GM23338 (cell line): ENCODE data around the gene TMTC2. TPM values are rescaled to one million over a fixed set of nuclear protein-coding genes. Genes with fewer than 3 reads are reported as not detected.

ENCODE experiments used
- ATAC-seq: fragments of 200-7000 bp; cut with Tn5 transposase; 3 replicates; pipeline ENCODE4 v1.9.1; 2020
- DNase-seq: peaks from one replicate; pipeline ENCODE4 v3.0.0-alpha.2; 2015; ENCODE audit warnings: low spot score
- H2AFZ ChIP-seq: fragments of 200-600 bp; sonication (generic); 2 replicates; pipeline ENCODE4 v1.8.0; 2016; ENCODE audit warnings: antibody characterized with exemption, mild to moderate bottlenecking, moderate library complexity
- H3F3A ChIP-seq: fragments of 200-600 bp; sonication (generic); replicated peaks from 2 replicates; pipeline ENCODE4 v1.8.0; 2017; ENCODE audit warnings: antibody characterized with exemption, mixed run types, low read depth
- H3K27ac ChIP-seq: fragments of 200-600 bp; sonication (generic); 2 replicates; pipeline ENCODE4 v1.6.1; 2016; ENCODE audit warnings: low read depth
- H3K27me3 ChIP-seq: fragments of 200-600 bp; sonication (generic); 2 replicates; pipeline ENCODE4 v1.8.0; 2016; ENCODE audit warnings: mild to moderate bottlenecking, mixed run types, moderate library complexity; ENCODE audit not compliant: insufficient read depth
- H3K36me3 ChIP-seq: fragments of 200-600 bp; sonication (generic); 2 replicates; pipeline ENCODE4 v1.8.0; 2016; ENCODE audit warnings: mild to moderate bottlenecking; ENCODE audit not compliant: insufficient read depth
- H3K4me1 ChIP-seq: fragments of 200-600 bp; sonication (generic); 2 replicates; pipeline ENCODE4 v1.8.0; 2016; ENCODE audit warnings: mild to moderate bottlenecking, moderate library complexity; ENCODE audit not compliant: insufficient read depth
- H3K4me2 ChIP-seq: fragments of 200-600 bp; sonication (generic); 2 replicates; pipeline ENCODE4 v1.7.1; 2017; ENCODE audit warnings: mixed run types
- H3K4me3 ChIP-seq: fragments of 200-600 bp; sonication (generic); 2 replicates; pipeline ENCODE4 v1.6.1; 2016; ENCODE audit warnings: mixed run types
- H3K79me2 ChIP-seq: fragments of 200-600 bp; sonication (generic); replicated peaks from 2 replicates; pipeline ENCODE4 v1.8.0; 2017; ENCODE audit warnings: mild to moderate bottlenecking; ENCODE audit not compliant: insufficient read depth
- H3K9me2 ChIP-seq: fragments of 200-600 bp; sonication (generic); 2 replicates; pipeline ENCODE4 v1.8.0; 2017; ENCODE audit not compliant: insufficient read depth
- H4K20me1 ChIP-seq: fragments of 200-600 bp; sonication (generic); replicated peaks from 2 replicates; pipeline ENCODE4 v1.8.0; 2017; ENCODE audit warnings: mild to moderate bottlenecking; ENCODE audit not compliant: insufficient read depth
- H3K27ac Mint-ChIP-seq: 2 replicates; pipeline ENCODE4 v1.8.0; 2020; ENCODE audit warnings: inconsistent platforms, mild to moderate bottlenecking, moderate library complexity, mixed read lengths
- H3K27me3 Mint-ChIP-seq: 3 replicates; pipeline ENCODE4 v1.8.0; 2022; ENCODE audit warnings: low read depth, mild to moderate bottlenecking, moderate library complexity, mixed read lengths, inconsistent platforms; ENCODE audit not compliant: insufficient read depth, poor library complexity
- H3K36me3 Mint-ChIP-seq: 3 replicates; pipeline ENCODE4 v1.8.0; 2021; ENCODE audit warnings: low read depth, mild to moderate bottlenecking, inconsistent platforms, moderate library complexity, mixed read lengths
- H3K4me1 Mint-ChIP-seq: 3 replicates; pipeline ENCODE4 v1.8.0; 2020; ENCODE audit warnings: mild to moderate bottlenecking, inconsistent platforms, mixed read lengths
- H3K4me3 Mint-ChIP-seq: 3 replicates; pipeline ENCODE4 v1.8.0; 2021; ENCODE audit warnings: moderate library complexity, mild to moderate bottlenecking, inconsistent platforms, mixed read lengths
- H3K9me3 Mint-ChIP-seq: 3 replicates; pipeline ENCODE4 v1.8.0; 2020; ENCODE audit warnings: moderate library complexity, mild to moderate bottlenecking, inconsistent platforms, mixed read lengths
- CREB1 ChIP-seq: fragments of 250-450 bp; sonication (Bioruptor Pico); IDR thresholded peaks from 2 replicates; pipeline ENCODE4 v1.5.0; 2020; ENCODE audit warnings: low read depth, mild to moderate bottlenecking, moderate library complexity
- CTCF ChIP-seq, 2 experiments: fragments of 200-600 bp in 1 of 2; sonication (generic) in 1 of 2; conservative IDR thresholded peaks; 2 replicates each; pipeline versions ENCODE4 v1.5.1 to v1.6.1; 2016 to 2017; ENCODE audit warnings: antibody characterized with exemption in 2 of 2, low read depth in 2 of 2, mild to moderate bottlenecking in 2 of 2, moderate library complexity in 1 of 2
- EZH2 ChIP-seq: fragments of 200-600 bp; sonication (generic); IDR thresholded peaks from one replicate; pipeline ENCODE4 v1.8.0; 2017; ENCODE audit warnings: antibody characterized with exemption, mild to moderate bottlenecking, low read depth; ENCODE audit not compliant: unreplicated experiment
- EZH2phosphoT487 ChIP-seq: fragments of 200-600 bp; sonication (generic); IDR thresholded peaks from one replicate; pipeline ENCODE4 v1.8.1; 2018; ENCODE audit warnings: antibody characterized with exemption; ENCODE audit not compliant: unreplicated experiment
- JUNB ChIP-seq: IDR thresholded peaks from one replicate; pipeline ENCODE4 v1.6.1; 2016; ENCODE audit warnings: antibody characterized with exemption; ENCODE audit not compliant: unreplicated experiment
- POLR2AphosphoS5 ChIP-seq: IDR thresholded peaks from 2 replicates; pipeline ENCODE4 v1.6.1; 2016; ENCODE audit warnings: antibody characterized with exemption, low read depth
- REST ChIP-seq: IDR thresholded peaks from one replicate; pipeline ENCODE4 v1.6.1; 2018; ENCODE audit warnings: antibody characterized with exemption; ENCODE audit not compliant: unreplicated experiment
- STAT1 ChIP-seq: IDR thresholded peaks from one replicate; pipeline ENCODE4 v1.6.1; 2016; ENCODE audit warnings: antibody characterized with exemption; ENCODE audit not compliant: unreplicated experiment
- ZNF114 ChIP-seq: fragments of 250-450 bp; sonication (Bioruptor Pico); IDR thresholded peaks from 2 replicates; pipeline ENCODE4 v1.5.0; 2020; ENCODE audit warnings: mild to moderate bottlenecking, moderate library complexity
- ZNF331 ChIP-seq: fragments of 250-450 bp; sonication (Bioruptor Pico); IDR thresholded peaks from 2 replicates; pipeline ENCODE4 v1.5.0; 2020; ENCODE audit warnings: low read depth, mild to moderate bottlenecking, moderate library complexity
- polyA plus RNA-seq: library from polyadenylated mRNA; unstranded; fragments of >200 nt; fragmentation: Nextera tagmentation; extraction: Ambion mirVana; gene quantifications from 2 replicates; pipeline ENCODE4 v1.2.1, GENCODE V29; 2016
- total RNA-seq: library from RNA; depleted of rRNA; stranded (reverse); fragments of >200 nt; shearing (Covaris generic); gene quantifications from 2 replicates; pipeline ENCODE4 v1.2.3, GENCODE V29; 2014
- TF ChIP-seq, protein P1 (sequence below): fragments of 250-450 bp; sonication (Bioruptor Pico); IDR thresholded peaks from 2 replicates; pipeline ENCODE4 v1.5.0; 2020; ENCODE audit warnings: mild to moderate bottlenecking, moderate library complexity
- TF ChIP-seq, protein P2 (sequence below): IDR thresholded peaks from 2 replicates; pipeline ENCODE4 v1.6.1; 2016; ENCODE audit warnings: antibody characterized with exemption

Gene TMTC2
- total and polyA plus RNA-seq, 2 experiments from 2014 or later, result 0.57 to 6.5 TPM

DNA sequence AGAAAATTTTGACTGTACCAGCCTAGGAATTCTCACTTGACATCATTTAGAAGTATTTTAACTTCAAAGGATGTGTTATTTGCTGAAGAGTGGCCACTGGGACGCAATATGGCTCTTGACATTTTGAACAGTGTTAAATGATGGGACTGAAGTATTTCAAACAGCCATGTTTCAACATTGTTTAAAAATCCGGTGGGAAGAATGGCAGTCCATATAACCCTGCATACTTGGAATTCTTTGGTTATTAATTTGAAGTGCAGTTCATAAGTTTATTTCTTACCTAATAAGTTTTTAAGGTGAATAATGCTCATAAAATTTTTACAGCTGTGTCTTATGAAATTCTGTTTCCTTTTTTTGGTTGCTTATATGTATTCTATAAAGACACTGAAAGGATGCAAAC, 8.3 kb downstream of the TMTC2 start:
- H3K36me3 ChIP-seq, result no peaks in the 10 kb centered on the region
- no peaks in the 10 kb centered on the region for H3K9me3 Mint-ChIP-seq
- H3F3A ChIP-seq, result no peaks in the 10 kb centered on the region
- H3K79me2 ChIP-seq, result peaks cover under 1% of the 10 kb centered on the region; the same call in 1 of the 2 replicates
- H3K27ac Mint-ChIP-seq, result no peak overlapping the region
- no peaks in the 10 kb centered on the region for H3K27me3 ChIP-seq
- H3K4me1 Mint-ChIP-seq, result peaks cover 13% of the 10 kb centered on the region
- no peaks in the 10 kb centered on the region for H3K9me2 ChIP-seq
- DNase-seq (no peak), ATAC-seq (no peak)
- H4K20me1 ChIP-seq, result no peaks in the 10 kb centered on the region
- no peak overlapping the region for H2AFZ ChIP-seq
- TF ChIP-seq CREB1 (CRISPR knock-in tag), result no peak
- TF ChIP-seq EZH2phosphoT487, result no peak
- TF ChIP-seq POLR2AphosphoS5, result no peak
- TF ChIP-seq ZNF114 (CRISPR knock-in tag), result no peak
- no peak for TF ChIP-seq CTCF (conservative IDR thresholded peaks at IDR 0.05; ENCODE audit: low read depth in 2 of 2)
- no peak for TF ChIP-seq ZNF331 (CRISPR knock-in tag)
- TF ChIP-seq, protein P1, sequence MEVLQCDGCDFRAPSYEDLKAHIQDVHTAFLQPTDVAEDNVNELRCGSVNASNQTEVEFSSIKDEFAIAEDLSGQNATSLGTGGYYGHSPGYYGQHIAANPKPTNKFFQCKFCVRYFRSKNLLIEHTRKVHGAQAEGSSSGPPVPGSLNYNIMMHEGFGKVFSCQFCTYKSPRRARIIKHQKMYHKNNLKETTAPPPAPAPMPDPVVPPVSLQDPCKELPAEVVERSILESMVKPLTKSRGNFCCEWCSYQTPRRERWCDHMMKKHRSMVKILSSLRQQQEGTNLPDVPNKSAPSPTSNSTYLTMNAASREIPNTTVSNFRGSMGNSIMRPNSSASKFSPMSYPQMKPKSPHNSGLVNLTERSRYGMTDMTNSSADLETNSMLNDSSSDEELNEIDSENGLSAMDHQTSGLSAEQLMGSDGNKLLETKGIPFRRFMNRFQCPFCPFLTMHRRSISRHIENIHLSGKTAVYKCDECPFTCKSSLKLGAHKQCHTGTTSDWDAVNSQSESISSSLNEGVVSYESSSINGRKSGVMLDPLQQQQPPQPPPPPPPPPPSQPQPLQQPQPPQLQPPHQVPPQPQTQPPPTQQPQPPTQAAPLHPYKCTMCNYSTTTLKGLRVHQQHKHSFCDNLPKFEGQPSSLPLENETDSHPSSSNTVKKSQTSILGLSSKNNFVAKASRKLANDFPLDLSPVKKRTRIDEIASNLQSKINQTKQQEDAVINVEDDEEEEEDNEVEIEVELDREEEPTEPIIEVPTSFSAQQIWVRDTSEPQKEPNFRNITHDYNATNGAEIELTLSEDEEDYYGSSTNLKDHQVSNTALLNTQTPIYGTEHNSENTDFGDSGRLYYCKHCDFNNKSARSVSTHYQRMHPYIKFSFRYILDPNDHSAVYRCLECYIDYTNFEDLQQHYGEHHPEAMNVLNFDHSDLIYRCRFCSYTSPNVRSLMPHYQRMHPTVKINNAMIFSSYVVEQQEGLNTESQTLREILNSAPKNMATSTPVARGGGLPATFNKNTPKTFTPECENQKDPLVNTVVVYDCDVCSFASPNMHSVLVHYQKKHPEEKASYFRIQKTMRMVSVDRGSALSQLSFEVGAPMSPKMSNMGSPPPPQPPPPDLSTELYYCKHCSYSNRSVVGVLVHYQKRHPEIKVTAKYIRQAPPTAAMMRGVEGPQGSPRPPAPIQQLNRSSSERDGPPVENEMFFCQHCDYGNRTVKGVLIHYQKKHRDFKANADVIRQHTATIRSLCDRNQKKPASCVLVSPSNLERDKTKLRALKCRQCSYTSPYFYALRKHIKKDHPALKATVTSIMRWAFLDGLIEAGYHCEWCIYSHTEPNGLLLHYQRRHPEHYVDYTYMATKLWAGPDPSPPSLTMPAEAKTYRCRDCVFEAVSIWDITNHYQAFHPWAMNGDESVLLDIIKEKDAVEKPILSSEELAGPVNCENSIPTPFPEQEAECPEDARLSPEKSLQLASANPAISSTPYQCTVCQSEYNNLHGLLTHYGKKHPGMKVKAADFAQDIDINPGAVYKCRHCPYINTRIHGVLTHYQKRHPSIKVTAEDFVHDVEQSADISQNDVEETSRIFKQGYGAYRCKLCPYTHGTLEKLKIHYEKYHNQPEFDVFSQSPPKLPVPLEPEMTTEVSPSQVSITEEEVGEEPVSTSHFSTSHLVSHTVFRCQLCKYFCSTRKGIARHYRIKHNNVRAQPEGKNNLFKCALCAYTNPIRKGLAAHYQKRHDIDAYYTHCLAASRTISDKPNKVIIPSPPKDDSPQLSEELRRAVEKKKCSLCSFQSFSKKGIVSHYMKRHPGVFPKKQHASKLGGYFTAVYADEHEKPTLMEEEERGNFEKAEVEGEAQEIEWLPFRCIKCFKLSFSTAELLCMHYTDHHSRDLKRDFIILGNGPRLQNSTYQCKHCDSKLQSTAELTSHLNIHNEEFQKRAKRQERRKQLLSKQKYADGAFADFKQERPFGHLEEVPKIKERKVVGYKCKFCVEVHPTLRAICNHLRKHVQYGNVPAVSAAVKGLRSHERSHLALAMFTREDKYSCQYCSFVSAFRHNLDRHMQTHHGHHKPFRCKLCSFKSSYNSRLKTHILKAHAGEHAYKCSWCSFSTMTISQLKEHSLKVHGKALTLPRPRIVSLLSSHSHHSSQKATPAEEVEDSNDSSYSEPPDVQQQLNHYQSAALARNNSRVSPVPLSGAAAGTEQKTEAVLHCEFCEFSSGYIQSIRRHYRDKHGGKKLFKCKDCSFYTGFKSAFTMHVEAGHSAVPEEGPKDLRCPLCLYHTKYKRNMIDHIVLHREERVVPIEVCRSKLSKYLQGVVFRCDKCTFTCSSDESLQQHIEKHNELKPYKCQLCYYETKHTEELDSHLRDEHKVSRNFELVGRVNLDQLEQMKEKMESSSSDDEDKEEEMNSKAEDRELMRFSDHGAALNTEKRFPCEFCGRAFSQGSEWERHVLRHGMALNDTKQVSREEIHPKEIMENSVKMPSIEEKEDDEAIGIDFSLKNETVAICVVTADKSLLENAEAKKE (CRISPR knock-in tag), result no peak
- TF ChIP-seq JUNB, result no peak
- no peak for TF ChIP-seq STAT1
- TF ChIP-seq EZH2, result no peak
- no peak for TF ChIP-seq REST
- TF ChIP-seq, protein P2, sequence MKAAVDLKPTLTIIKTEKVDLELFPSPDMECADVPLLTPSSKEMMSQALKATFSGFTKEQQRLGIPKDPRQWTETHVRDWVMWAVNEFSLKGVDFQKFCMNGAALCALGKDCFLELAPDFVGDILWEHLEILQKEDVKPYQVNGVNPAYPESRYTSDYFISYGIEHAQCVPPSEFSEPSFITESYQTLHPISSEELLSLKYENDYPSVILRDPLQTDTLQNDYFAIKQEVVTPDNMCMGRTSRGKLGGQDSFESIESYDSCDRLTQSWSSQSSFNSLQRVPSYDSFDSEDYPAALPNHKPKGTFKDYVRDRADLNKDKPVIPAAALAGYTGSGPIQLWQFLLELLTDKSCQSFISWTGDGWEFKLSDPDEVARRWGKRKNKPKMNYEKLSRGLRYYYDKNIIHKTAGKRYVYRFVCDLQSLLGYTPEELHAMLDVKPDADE, result no peak
- no peak overlapping the region for H3K4me3 Mint-ChIP-seq
- H3K36me3 Mint-ChIP-seq, result peaks cover 3% of the 10 kb centered on the region; the same call in 1 of the 3 replicates
- no peak overlapping the region for H3K4me3 ChIP-seq
- no peaks in the 10 kb centered on the region for H3K27me3 Mint-ChIP-seq
- H3K27ac ChIP-seq, result no peak overlapping the region
- no peak overlapping the region for H3K4me2 ChIP-seq
- H3K4me1 ChIP-seq, result peaks cover 11% of the 10 kb centered on the region; the same call in 1 of the 2 replicates
